ENCODE measurements around the gene BPIFB2. TPM values are rescaled to one million over a fixed set of nuclear protein-coding genes. Genes with fewer than 3 reads are reported as not detected.

BPIFB2 gene
- polyA plus RNA-seq, 3 donors, result not detected

DNA sequence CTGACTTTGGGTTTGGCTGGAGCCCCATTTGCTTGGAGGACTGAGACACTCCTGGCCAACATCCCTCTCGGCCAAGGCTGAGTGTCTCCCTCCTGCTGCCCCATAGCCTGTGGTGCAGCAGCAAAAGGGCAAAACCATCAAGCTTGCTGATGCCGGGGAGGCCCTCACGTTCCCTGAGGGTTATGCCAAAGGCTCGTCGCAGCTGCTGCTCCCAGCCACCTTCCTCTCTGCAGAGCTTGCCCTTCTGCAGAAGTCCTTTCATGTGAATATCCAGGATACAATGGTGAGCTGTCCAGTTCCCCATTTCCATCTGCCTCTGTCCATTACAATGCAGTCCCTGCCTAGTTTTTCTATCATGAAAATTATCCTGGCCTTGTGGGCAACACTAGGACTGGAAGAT is 30.0 kb downstream of the BPIFB2 start:
- H3K9me3 ChIP-seq (replicated peaks in 1 of 2; ENCODE audit: control insufficient read depth in 1 of 2, insufficient read depth in 1 of 2, low read length in 2 of 2), result no peaks in the 10 kb centered on the region
- Mint-ChIP-seq H3K27ac (no peak overlapping the region), H3K9me3 (peaks cover 0 to 3% (median 0%) of the 10 kb centered on the region in 7 donors), H3K36me3 (no peaks in the 10 kb centered on the region), H3K4me3 (no peak overlapping the region), H3K4me1 (no peaks in the 10 kb centered on the region), H3K27me3 (ENCODE audit: low read depth in 3 of 3) (peaks cover 0 to 8% (median 4%) of the 10 kb centered on the region in 3 donors)
- H3K4me1 ChIP-seq (ENCODE audit: control insufficient read depth in 1 of 2, insufficient read depth in 2 of 2, low read length in 2 of 2), result no peaks in the 10 kb centered on the region
- WGBS (ENCODE audit: insufficient coverage), result 67% methylated on average over 5 of the region's 5 CpGs
- no peaks in the 10 kb centered on the region for H3K36me3 ChIP-seq (replicated peaks in 1 of 2; ENCODE audit: control insufficient read depth in 1 of 2, insufficient read depth in 2 of 2, low read length in 2 of 2)
- no peak overlapping the region for H3K9ac ChIP-seq (ENCODE audit: insufficient read depth, low read length, poor library complexity, severe bottlenecking)
- no peak overlapping the region for H2AFZ ChIP-seq (ENCODE audit: insufficient read depth, low read depth, low read length, poor library complexity, severe bottlenecking)
- no peak overlapping the region for H3K4me2 ChIP-seq (replicated peaks; ENCODE audit: extremely low read depth, low read length, poor library complexity, severe bottlenecking)
- no peaks in the 10 kb centered on the region for H3K27me3 ChIP-seq (ENCODE audit: control insufficient read depth in 2 of 2, insufficient read depth in 2 of 2, low read length in 2 of 2)
- no peak overlapping the region for H3K27ac ChIP-seq (ENCODE audit: low read depth in 1 of 2, low read length in 2 of 2)
- no peaks in the 10 kb centered on the region for H3K79me2 ChIP-seq (ENCODE audit: insufficient read depth, low read length)
- no peak for DNase-seq
- TF ChIP-seq CTCF (IDR thresholded peaks at IDR 0.05), result no peak
- H3K4me3 ChIP-seq (replicated peaks in 1 of 3; ENCODE audit: low read depth in 2 of 3, low read length in 3 of 3), result no peak overlapping the region
- H4K20me1 ChIP-seq (ENCODE audit: insufficient read depth, low read length), result no peaks in the 10 kb centered on the region
- intact Hi-C loops (cut with micrococcal nuclease), result no loop called here

DNA sequence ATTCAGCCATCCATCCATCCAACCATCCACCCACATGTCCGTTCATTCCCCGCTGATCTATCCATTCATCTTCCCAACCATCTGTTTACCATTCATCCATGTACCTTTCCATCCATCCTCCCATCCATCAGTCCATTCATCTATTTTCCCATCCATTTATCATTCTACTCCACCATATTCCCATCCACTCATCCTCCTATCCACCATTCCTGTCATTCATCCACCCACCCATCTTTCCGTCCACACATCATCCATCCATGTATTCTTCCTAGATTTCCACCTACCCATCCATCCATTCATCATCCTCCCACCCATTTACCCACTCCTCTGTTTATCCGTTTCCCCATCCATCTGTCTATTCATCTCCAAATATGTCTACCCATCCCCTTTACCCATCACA is 30.7 kb downstream of the BPIFB2 start:
- H3K4me2 ChIP-seq (replicated peaks; ENCODE audit: extremely low read depth, low read length, poor library complexity, severe bottlenecking), result no peak overlapping the region
- H3K9me3 Mint-ChIP-seq, result peaks cover 0 to 3% (median 0%) of the 10 kb centered on the region in 7 donors
- DNase-seq, result no peak
- intact Hi-C loops (cut with micrococcal nuclease), result no loop called here
- H2AFZ ChIP-seq (ENCODE audit: insufficient read depth, low read depth, low read length, poor library complexity, severe bottlenecking), result no peak overlapping the region
- no peak overlapping the region for H3K27ac Mint-ChIP-seq
- no peaks in the 10 kb centered on the region for H3K36me3 ChIP-seq (replicated peaks in 1 of 2; ENCODE audit: control insufficient read depth in 1 of 2, insufficient read depth in 2 of 2, low read length in 2 of 2)
- H3K36me3 Mint-ChIP-seq, result no peaks in the 10 kb centered on the region
- no peak for TF ChIP-seq CTCF (IDR thresholded peaks at IDR 0.05)
- H3K27ac ChIP-seq (ENCODE audit: low read depth in 1 of 2, low read length in 2 of 2), result no peak overlapping the region
- no peak overlapping the region for H3K4me3 ChIP-seq (replicated peaks in 1 of 3; ENCODE audit: low read depth in 2 of 3, low read length in 3 of 3)
- whole genome bisulfite sequencing (ENCODE audit: insufficient coverage), result 97% methylated on average over 4 of the region's 4 CpGs
- no peaks in the 10 kb centered on the region for H3K27me3 ChIP-seq (ENCODE audit: control insufficient read depth in 2 of 2, insufficient read depth in 2 of 2, low read length in 2 of 2)
- no peaks in the 10 kb centered on the region for H3K4me1 Mint-ChIP-seq
- H3K4me1 ChIP-seq (ENCODE audit: control insufficient read depth in 1 of 2, insufficient read depth in 2 of 2, low read length in 2 of 2), result no peaks in the 10 kb centered on the region
- H3K4me3 Mint-ChIP-seq, result no peak overlapping the region
- no peaks in the 10 kb centered on the region for H4K20me1 ChIP-seq (ENCODE audit: insufficient read depth, low read length)
- no peaks in the 10 kb centered on the region for H3K79me2 ChIP-seq (ENCODE audit: insufficient read depth, low read length)
- no peaks in the 10 kb centered on the region for H3K9me3 ChIP-seq (replicated peaks in 1 of 2; ENCODE audit: control insufficient read depth in 1 of 2, insufficient read depth in 1 of 2, low read length in 2 of 2)
- peaks cover 0 to 8% (median 4%) of the 10 kb centered on the region in 3 donors for H3K27me3 Mint-ChIP-seq (ENCODE audit: low read depth in 3 of 3)
- no peak overlapping the region for H3K9ac ChIP-seq (ENCODE audit: insufficient read depth, low read length, poor library complexity, severe bottlenecking)

All from CD14-positive monocyte (primary cell).